ENCODE results near the gene KRT5. TPM values are rescaled to one million over a fixed set of nuclear protein-coding genes. Genes with fewer than 3 reads are reported as not detected.
A peak's percentile ranks its signal among the peaks of the same experiment; 100 is the strongest.
"Not testable (repeated sequence)": the region's sequence is repeated elsewhere in the genome, so short reads cannot be mapped to it uniquely, and the experiment has no call there.

KRT5 gene
- total and polyA plus RNA-seq, 4 donors = 0.08 TPM; not detected in 3

GRCh38 chr12:52501490-52501889 lies 18.7 kb downstream of the KRT5 start:
- peaks cover 0 to 7% (median 0%) of the 10 kb centered on the region in 4 donors for H3K9me3 ChIP-seq (ENCODE audit: control insufficient read depth in 4 of 4, low read length in 3 of 4)
- no peak overlapping the region for H3K4me3 ChIP-seq (ENCODE audit: low read depth in 1 of 3, low read length in 3 of 3)
- DNase-seq (ENCODE audit: low spot score) = peak; percentile 4
- TF ChIP-seq GABPA (IDR thresholded peaks at IDR 0.05 in 1 of 2, conservative IDR thresholded peaks at IDR 0.05 in 1 of 2) (no peak), RAD21 (IDR thresholded peaks at IDR 0.05) (no peak), FOXA1 (IDR thresholded peaks at IDR 0.05) (no peak), HNF4G (IDR thresholded peaks at IDR 0.05) (no peak), EGR1 (IDR thresholded peaks at IDR 0.05; ENCODE audit: low read depth in 2 of 2) (no peak), JUND (IDR thresholded peaks at IDR 0.05) (no peak)
- H3K9ac ChIP-seq (ENCODE audit: low read depth in 1 of 2, low read length in 2 of 2) = no peak overlapping the region
- no peaks in the 10 kb centered on the region for H3K36me3 ChIP-seq (ENCODE audit: control insufficient read depth in 4 of 4, insufficient read depth in 3 of 4, low read depth in 1 of 4, low read length in 3 of 4)
- 88% methylated on average over 7 of the region's 7 CpGs for WGBS
- H3K27ac ChIP-seq (ENCODE audit: low read depth in 1 of 2, low read length in 2 of 2) = no peak overlapping the region
- H3K4me1 ChIP-seq (ENCODE audit: control insufficient read depth in 4 of 4, insufficient read depth in 4 of 4, low read length in 3 of 4) = no peaks in the 10 kb centered on the region
- peaks cover 0 to 2% (median 0%) of the 10 kb centered on the region in 4 donors for H3K27me3 ChIP-seq (ENCODE audit: control insufficient read depth in 4 of 4, insufficient read depth in 4 of 4, low read length in 3 of 4)

- not testable (repeated sequence) for H3K27me3 ChIP-seq (ENCODE audit: control insufficient read depth in 4 of 4, insufficient read depth in 4 of 4, low read length in 3 of 4); H3K36me3 ChIP-seq (ENCODE audit: control insufficient read depth in 4 of 4, insufficient read depth in 3 of 4, low read depth in 1 of 4, low read length in 3 of 4); H3K4me1 ChIP-seq (ENCODE audit: control insufficient read depth in 4 of 4, insufficient read depth in 4 of 4, low read length in 3 of 4); H3K9ac ChIP-seq (ENCODE audit: low read depth in 1 of 2, low read length in 2 of 2); H3K4me3 ChIP-seq (ENCODE audit: low read depth in 1 of 3, low read length in 3 of 3); H3K9me3 ChIP-seq (ENCODE audit: control insufficient read depth in 4 of 4, low read length in 3 of 4); H3K27ac ChIP-seq (ENCODE audit: low read depth in 1 of 2, low read length in 2 of 2)
- 83% methylated on average over 6 of the region's 6 CpGs for WGBS
- peak; percentile 4 for DNase-seq (ENCODE audit: low spot score)
Observed at GRCh38 chr12:52500574-52500973, 19.6 kb downstream of the KRT5 start.

GRCh38 chr12:52499806-52500560 lies 20.2 kb downstream of the KRT5 start:
- H3K9ac ChIP-seq (ENCODE audit: low read depth in 1 of 2, low read length in 2 of 2) = no peak overlapping the region
- no peaks in the 10 kb centered on the region for H3K36me3 ChIP-seq (ENCODE audit: control insufficient read depth in 4 of 4, insufficient read depth in 3 of 4, low read depth in 1 of 4, low read length in 3 of 4)
- H3K9me3 ChIP-seq (ENCODE audit: control insufficient read depth in 4 of 4, low read length in 3 of 4) = peaks cover 0 to 7% (median 0%) of the 10 kb centered on the region in 4 donors
- no peak overlapping the region for H3K27ac ChIP-seq (ENCODE audit: low read depth in 1 of 2, low read length in 2 of 2)
- H3K4me3 ChIP-seq (ENCODE audit: low read depth in 1 of 3, low read length in 3 of 3) = no peak overlapping the region
- peaks cover 0 to 2% (median 0%) of the 10 kb centered on the region in 4 donors for H3K27me3 ChIP-seq (ENCODE audit: control insufficient read depth in 4 of 4, insufficient read depth in 4 of 4, low read length in 3 of 4)
- no peak for DNase-seq (ENCODE audit: low spot score)
- H3K4me1 ChIP-seq (ENCODE audit: control insufficient read depth in 4 of 4, insufficient read depth in 4 of 4, low read length in 3 of 4) = no peaks in the 10 kb centered on the region
- TF ChIP-seq SP1 (IDR thresholded peaks at IDR 0.05) = no peak
- TF ChIP-seq ATF3 (IDR thresholded peaks at IDR 0.05) = no peak
- no peak for TF ChIP-seq NR2F2 (IDR thresholded peaks at IDR 0.05)
- no peak for TF ChIP-seq GABPA (IDR thresholded peaks at IDR 0.05 in 1 of 2, conservative IDR thresholded peaks at IDR 0.05 in 1 of 2)
- TF ChIP-seq FOXA1 (IDR thresholded peaks at IDR 0.05) = no peak
- TF ChIP-seq EGR1 (IDR thresholded peaks at IDR 0.05; ENCODE audit: low read depth in 2 of 2) = no peak
- TF ChIP-seq FOXA2 (IDR thresholded peaks at IDR 0.05) = no peak
- TF ChIP-seq ZBTB33 (IDR thresholded peaks at IDR 0.05) = no peak
- no peak for TF ChIP-seq MAX (IDR thresholded peaks at IDR 0.05)
- TF ChIP-seq HNF4A (conservative IDR thresholded peaks at IDR 0.05) = no peak
- no peak for TF ChIP-seq REST (IDR thresholded peaks at IDR 0.05)
- no peak for TF ChIP-seq RXRA (IDR thresholded peaks at IDR 0.05)
- WGBS = 88% methylated on average over 5 of the region's 5 CpGs

Measured in liver (tissue), 9 donors.